Subcutaneous abdominal adipose tissue (tissue), 5 donors: Measurements from ENCODE around the gene MYO5C.

Experiments
- H3K27ac ChIP-seq: one replicate; pipeline ENCODE4 v1.7.0; 2013; ENCODE audit warnings: low read depth, mild to moderate bottlenecking, inconsistent platforms, low read length, moderate library complexity
- H3K27me3 ChIP-seq, 5 donors: one replicate each; pipeline ENCODE4 v1.7.0; 2013; ENCODE audit warnings: low read length in 5 of 5, inconsistent platforms in 1 of 5; ENCODE audit not compliant: control insufficient read depth in 5 of 5, insufficient read depth in 4 of 5
- H3K36me3 ChIP-seq, 5 donors: one replicate each; pipeline ENCODE4 v1.7.0; 2013; ENCODE audit warnings: low read length in 5 of 5; ENCODE audit not compliant: control insufficient read depth in 5 of 5, insufficient read depth in 5 of 5
- H3K4me1 ChIP-seq, 5 donors: one replicate each; pipeline ENCODE4 v1.7.0; 2013; ENCODE audit warnings: low read length in 5 of 5, mild to moderate bottlenecking in 3 of 5, moderate library complexity in 1 of 5; ENCODE audit not compliant: control insufficient read depth in 5 of 5, insufficient read depth in 5 of 5
- H3K4me3 ChIP-seq, 5 donors: one replicate each; pipeline ENCODE4 v1.7.0; 2013; ENCODE audit warnings: low read length in 5 of 5, low read depth in 1 of 5
- H3K9ac ChIP-seq, 5 donors: one replicate each; pipeline ENCODE4 v1.7.0; 2013; ENCODE audit warnings: low read length in 5 of 5, mild to moderate bottlenecking in 4 of 5, moderate library complexity in 3 of 5
- H3K9me3 ChIP-seq, 5 donors: one replicate each; pipeline ENCODE4 v1.7.0; 2013; ENCODE audit warnings: low read length in 5 of 5; ENCODE audit not compliant: control insufficient read depth in 5 of 5
- donor health status: healthy.
- donor health status: healthy.
- donor health status: healthy.
- donor health status: healthy.
- donor health status: healthy.

The MYO5C gene

DNA sequence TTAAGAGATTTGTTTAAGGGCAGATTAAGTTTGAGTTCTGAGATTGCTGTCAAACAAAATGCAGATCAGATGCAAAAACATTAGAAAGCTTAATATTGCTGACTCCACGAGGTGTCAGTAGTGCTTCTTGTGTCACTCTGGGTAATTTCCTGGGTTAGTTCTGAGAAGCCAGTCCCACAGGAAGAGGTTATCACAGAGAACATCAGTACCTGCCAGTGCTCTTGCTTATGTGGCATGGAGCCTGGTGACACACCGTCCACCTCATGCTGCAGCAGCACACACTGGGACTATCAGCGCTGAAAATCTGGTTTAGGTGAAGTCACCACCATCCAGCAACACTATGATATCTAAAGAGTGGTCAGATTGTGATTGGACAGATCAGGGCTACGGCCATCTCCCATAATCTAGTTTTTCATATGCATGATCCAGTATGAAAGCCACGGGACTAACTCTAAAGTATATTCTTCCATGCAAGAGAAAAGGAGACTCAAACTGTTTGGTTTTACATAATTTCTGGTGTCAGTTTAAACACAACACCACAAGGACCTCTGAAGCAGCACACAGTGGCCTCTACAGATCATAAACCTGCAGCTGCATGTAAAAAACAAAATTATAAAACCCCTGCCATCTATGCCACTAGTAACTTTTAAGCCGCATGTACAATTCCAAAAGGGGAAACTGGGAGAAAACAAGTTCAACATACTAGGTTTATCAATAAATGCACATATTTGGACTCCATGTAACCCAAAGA, 36.1 kb upstream of the MYO5C start:
- H3K9me3 ChIP-seq: no peaks in the 10 kb centered on the region
- peaks cover 0 to 12% (median 4%) of the 10 kb centered on the region in 5 donors for H3K4me1 ChIP-seq
- H3K27me3 ChIP-seq: no peaks in the 10 kb centered on the region
- no peak overlapping the region for H3K4me3 ChIP-seq
- H3K9ac ChIP-seq: peak overlapping the region in 1 of 5 donors; percentile 28
- H3K36me3 ChIP-seq: peaks cover 20 to 49% (median 33%) of the 10 kb centered on the region in 5 donors
- no peak overlapping the region for H3K27ac ChIP-seq

DNA sequence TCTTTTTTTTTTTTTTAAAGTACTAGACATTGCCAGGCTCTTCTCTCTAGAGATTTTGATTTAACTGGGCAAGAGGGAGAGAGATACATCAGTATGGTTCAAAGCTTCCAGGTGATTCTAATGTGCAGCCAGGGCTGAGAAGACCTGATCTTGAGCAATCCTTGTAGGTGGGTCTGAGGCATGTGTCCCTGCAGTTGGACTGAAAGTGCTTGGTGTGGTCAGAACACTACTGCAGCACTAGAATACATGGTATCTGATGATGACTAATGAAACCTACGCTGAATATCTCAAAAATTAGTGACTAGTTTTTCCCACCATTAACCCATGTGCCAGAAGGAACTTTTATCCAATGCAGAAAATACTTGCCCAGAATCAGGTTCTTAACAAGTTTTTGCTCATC, 34.4 kb upstream of the MYO5C start:
- Histone ChIP-seq H3K27me3 (no peaks in the 10 kb centered on the region), H3K9me3 (no peaks in the 10 kb centered on the region), H3K9ac (no peak overlapping the region), H3K4me1 (peaks cover 0 to 12% (median 4%) of the 10 kb centered on the region in 5 donors), H3K4me3 (no peak overlapping the region), H3K27ac (no peak overlapping the region), H3K36me3 (peaks cover 22 to 52% (median 33%) of the 10 kb centered on the region in 5 donors)

DNA sequence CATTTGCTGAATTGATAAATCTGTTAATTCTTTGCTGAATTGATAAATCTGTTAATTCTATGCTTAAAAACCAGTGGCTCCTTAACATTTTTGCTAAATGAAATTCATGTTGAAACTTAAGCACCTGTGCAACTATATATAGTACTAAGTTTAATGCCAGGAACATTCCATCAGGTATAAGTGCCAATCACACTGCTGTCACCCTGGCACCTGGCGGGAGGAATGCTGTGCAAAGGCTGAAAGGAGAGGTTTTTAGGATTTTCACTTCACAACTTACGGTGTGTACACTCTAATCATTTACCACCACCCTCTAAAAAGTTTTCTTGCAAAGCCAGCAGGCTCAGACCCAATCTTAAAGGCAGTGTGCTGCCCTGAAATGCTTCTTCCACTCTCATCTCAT, 33.5 kb upstream of the MYO5C start:
- Histone ChIP-seq H3K9me3 (no peaks in the 10 kb centered on the region), H3K4me3 (no peak overlapping the region), H3K9ac (no peak overlapping the region), H3K27me3 (no peaks in the 10 kb centered on the region), H3K4me1 (peaks cover 0 to 12% (median 4%) of the 10 kb centered on the region in 5 donors), H3K27ac (no peak overlapping the region), H3K36me3 (peaks cover 22 to 46% (median 30%) of the 10 kb centered on the region in 5 donors)

DNA sequence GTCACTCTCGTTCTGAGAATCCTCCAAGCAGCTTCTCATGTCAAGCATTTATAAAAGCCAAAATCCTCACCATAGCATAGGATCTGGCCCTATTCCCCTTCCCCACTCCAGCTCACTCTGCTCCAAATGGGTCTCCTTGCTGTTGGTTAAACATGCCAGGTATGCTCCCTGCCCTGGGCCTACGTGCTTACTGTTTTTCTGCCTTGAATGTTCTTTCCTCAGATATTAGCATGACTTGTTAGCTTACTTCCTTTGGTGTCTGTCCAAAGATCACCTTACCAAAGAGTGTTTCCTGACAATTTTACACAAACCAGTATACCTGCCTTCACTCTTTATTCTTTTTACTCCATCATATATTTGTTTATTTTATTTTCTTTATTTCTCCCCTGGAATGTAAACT, 33.1 kb upstream of the MYO5C start:
- H3K4me3 ChIP-seq: no peak overlapping the region
- no peaks in the 10 kb centered on the region for H3K27me3 ChIP-seq
- H3K9ac ChIP-seq: no peak overlapping the region
- peaks cover 0 to 12% (median 4%) of the 10 kb centered on the region in 5 donors for H3K4me1 ChIP-seq
- no peak overlapping the region for H3K27ac ChIP-seq
- peaks cover 22 to 45% (median 30%) of the 10 kb centered on the region in 5 donors for H3K36me3 ChIP-seq
- no peaks in the 10 kb centered on the region for H3K9me3 ChIP-seq

DNA sequence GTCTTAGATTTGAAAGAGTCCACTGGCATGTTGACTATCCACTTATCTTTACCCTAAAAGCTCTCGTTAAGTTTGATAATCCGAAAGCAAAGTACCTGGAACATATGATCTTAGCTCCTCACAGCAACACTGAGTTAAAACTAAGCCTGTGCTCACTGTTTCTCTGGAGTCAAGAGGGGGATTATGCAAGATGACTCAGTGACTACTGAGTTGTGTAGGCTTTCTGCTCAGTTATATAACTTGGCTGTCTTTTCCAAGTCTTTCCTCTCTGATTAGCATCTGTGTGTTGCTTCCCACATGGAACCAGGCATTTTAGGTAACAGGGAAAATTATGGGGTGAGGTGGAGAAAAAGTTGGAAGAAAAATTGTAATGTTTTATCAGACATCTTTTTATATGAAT, 31.2 kb upstream of the MYO5C start:
- H3K9ac ChIP-seq: no peak overlapping the region
- peaks cover 24 to 58% (median 39%) of the 10 kb centered on the region in 5 donors for H3K36me3 ChIP-seq
- no peak overlapping the region for H3K27ac ChIP-seq
- H3K4me1 ChIP-seq: peaks cover 0 to 11% (median 4%) of the 10 kb centered on the region in 5 donors
- no peaks in the 10 kb centered on the region for H3K27me3 ChIP-seq
- no peak overlapping the region for H3K4me3 ChIP-seq
- H3K9me3 ChIP-seq: no peaks in the 10 kb centered on the region

DNA sequence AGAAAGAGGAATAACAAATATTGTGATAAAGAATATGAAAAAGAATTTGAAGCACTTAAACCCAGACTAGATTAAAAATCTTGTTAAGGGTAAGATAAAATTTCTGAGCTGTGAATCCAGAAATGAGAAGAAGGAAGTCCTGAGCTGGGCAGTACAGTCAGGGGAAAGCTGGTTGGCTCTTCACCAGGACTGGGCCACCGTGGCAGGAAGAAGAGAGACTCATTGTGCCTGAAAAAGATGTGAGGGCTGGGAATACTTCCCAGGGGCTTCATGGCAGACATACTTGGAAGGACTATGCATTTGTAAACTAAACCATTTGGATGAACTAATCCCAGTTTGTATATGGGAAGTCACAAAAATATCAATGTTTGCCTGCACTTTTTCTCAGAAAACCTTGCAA, 28.5 kb upstream of the MYO5C start:
- Histone ChIP-seq H3K27ac (no peak overlapping the region), H3K27me3 (no peaks in the 10 kb centered on the region), H3K9ac (no peak overlapping the region)

DNA sequence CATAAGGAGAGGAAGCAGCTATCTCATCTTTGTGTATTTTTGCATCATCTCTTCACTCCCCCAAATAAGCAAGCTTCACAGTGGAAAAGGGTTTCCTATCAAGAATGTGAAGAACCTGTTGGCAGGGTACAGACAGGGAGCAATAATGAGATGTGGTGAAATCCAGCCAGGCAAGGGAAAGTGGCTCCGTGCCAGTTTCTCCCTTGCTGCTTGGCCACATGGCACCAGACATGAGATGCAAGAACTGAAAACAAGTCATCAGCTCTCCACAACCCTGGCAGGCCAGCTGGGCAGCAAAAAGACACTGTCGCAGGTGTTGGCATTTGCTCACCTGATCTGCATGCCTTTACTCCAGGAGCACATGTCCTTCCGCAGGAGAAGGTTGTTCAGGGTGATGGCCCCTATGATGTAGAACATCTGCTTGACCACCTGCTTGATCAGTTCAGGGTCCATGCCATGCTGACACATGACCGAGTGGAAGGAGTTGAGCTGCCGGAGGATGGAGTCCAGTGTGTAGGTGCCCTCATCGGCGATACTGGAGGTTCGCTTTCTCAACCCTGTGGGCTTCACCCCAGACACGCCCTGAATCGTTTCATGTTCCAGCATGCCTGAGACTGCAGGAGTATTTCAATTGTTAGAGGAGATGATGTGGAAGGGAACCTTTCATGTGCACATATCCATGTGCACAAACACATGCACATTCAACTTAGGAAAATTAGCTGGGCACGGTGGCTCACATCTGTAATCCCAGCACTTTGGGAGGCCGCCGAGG, 23.3 kb upstream of the MYO5C start:
- no peak overlapping the region for H3K9ac ChIP-seq
- H3K9me3 ChIP-seq: no peaks in the 10 kb centered on the region
- no peak overlapping the region for H3K27ac ChIP-seq
- no peak overlapping the region for H3K4me3 ChIP-seq
- no peaks in the 10 kb centered on the region for H3K4me1 ChIP-seq
- no peaks in the 10 kb centered on the region for H3K27me3 ChIP-seq
- peaks cover 32 to 54% (median 49%) of the 10 kb centered on the region in 5 donors for H3K36me3 ChIP-seq

More for the DNA sequence above, 28.5 kb upstream of the MYO5C start:
- H3K9me3 ChIP-seq: no peaks in the 10 kb centered on the region
- no peak overlapping the region for H3K4me3 ChIP-seq
- H3K36me3 ChIP-seq: peaks cover 21 to 64% (median 51%) of the 10 kb centered on the region in 5 donors
- H3K4me1 ChIP-seq: no peaks in the 10 kb centered on the region

DNA sequence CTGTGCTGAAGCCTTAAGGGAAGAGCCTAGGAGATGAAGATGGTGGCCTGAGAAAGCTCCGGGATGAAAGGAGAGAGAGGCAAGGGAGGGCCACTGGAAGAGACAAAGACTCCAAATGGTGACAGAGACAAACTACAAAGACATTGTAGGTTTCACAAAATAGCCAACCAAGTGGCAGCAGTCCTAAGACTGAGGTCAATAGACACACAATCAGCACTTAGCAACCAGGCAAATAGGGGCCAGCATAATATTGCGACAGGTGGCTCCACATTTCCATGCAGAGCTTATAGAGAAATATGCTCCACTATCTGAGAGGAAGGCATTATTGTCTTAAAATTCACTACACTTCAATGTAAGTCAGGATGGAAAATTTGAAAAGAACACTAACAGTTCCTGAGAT, 22.1 kb upstream of the MYO5C start:
- H3K4me1 ChIP-seq: no peaks in the 10 kb centered on the region
- H3K27ac ChIP-seq: no peak overlapping the region
- H3K36me3 ChIP-seq: peaks cover 40 to 60% (median 57%) of the 10 kb centered on the region in 5 donors
- no peaks in the 10 kb centered on the region for H3K27me3 ChIP-seq
- no peak overlapping the region for H3K9ac ChIP-seq
- no peaks in the 10 kb centered on the region for H3K9me3 ChIP-seq
- no peak overlapping the region for H3K4me3 ChIP-seq

DNA sequence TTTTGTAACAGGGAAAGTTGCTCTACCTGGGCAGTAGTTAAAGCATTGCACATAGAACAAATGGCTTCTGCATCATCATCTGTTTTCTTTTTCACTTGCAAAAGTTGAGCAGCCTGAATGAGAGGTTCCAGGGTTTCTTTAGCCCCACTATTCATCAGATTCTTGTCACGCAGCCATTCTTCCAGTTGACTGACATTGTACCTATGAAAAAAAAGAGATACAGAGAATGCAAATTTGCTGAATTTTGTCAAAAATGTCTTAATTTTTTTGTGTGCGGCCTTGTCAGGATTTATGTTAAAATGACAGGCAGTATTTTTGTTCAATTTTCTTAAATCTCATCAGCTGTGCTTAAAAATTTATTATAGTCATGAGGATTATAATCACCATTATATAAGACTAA, 21.4 kb upstream of the MYO5C start:
- no peaks in the 10 kb centered on the region for H3K9me3 ChIP-seq
- no peaks in the 10 kb centered on the region for H3K4me1 ChIP-seq
- peaks cover 42 to 57% (median 55%) of the 10 kb centered on the region in 5 donors for H3K36me3 ChIP-seq
- H3K27me3 ChIP-seq: no peaks in the 10 kb centered on the region
- no peak overlapping the region for H3K4me3 ChIP-seq
- no peak overlapping the region for H3K27ac ChIP-seq
- no peak overlapping the region for H3K9ac ChIP-seq

DNA sequence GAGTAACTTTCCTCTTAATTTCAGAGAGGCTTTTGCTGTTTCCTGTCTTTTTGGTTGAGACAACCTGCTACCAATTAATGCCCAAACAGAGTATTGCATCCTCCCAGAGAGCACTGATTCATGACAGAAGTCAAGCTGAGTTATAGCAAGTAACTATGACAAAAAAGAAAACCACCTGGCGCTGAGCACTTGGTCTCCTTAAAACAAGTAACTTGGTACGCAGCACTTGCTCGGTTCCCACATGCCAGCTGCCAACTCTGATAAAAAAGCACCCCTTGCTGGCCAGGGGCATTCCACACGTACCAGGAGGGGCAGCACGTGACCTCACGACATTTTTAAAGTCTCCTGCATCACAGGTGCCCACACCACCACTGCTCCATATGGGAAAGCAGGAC, 13.5 kb upstream of the MYO5C start:
- Histone ChIP-seq H3K4me1 (peaks cover 0 to 7% (median 5%) of the 10 kb centered on the region in 5 donors), H3K36me3 (peaks cover 17 to 36% (median 21%) of the 10 kb centered on the region in 5 donors), H3K9ac (no peak overlapping the region), H3K27ac (no peak overlapping the region), H3K4me3 (no peak overlapping the region), H3K9me3 (no peaks in the 10 kb centered on the region), H3K27me3 (no peaks in the 10 kb centered on the region)
